ENCODE results near the gene FHL2.

Gene FHL2

DNA sequence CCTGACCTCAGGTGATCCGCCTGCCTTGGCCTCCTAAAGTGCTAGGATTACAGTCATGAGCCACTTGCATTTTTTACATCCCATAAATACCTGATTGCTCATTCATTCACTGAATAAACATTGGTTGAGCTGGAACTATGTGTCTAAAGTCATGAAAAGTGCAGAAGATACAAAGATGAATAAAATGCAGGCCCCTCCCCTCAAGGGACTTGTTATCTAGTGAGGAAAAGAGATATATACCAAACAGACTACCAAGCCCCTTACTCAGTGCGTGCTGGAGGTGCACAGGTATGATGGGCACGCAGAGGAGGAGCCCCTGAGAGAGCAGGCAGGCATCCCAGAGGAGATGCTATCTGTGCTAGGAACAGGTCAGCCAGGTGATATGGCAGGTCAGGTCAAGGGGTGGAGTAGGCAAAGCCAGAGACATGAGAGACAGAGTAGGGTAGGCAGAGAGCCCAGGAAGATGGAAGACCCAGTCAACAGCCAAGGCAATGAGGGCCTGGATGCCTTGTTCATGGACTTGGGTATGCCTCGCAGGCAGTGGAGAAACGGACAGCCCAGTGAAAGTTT is 7.7 kb downstream of the FHL2 start:
- Histone ChIP-seq H3K9me2 (replicated peaks; ENCODE audit: insufficient read depth, low read length) (no peaks in the 10 kb centered on the region), H4K20me1 (ENCODE audit: low read depth, low read length) (no peaks in the 10 kb centered on the region), H3K4me3 (ENCODE audit: insufficient read depth, low read length, poor library complexity, severe bottlenecking) (no peak overlapping the region), H3K9me3 (ENCODE audit: insufficient read depth, low read length) (no peaks in the 10 kb centered on the region), H3F3A (ENCODE audit: insufficient read depth) (no peaks in the 10 kb centered on the region), H3K27ac (ENCODE audit: low read depth, low read length) (no peak overlapping the region), H3K36me3 (ENCODE audit: low read length) (no peaks in the 10 kb centered on the region), H3K79me2 (ENCODE audit: insufficient read depth, low read length) (no peaks in the 10 kb centered on the region), H3K9ac (ENCODE audit: low read length) (no peak overlapping the region), H3K4me2 (ENCODE audit: low read depth, low read length, poor library complexity, severe bottlenecking) (no peak overlapping the region), H2AFZ (ENCODE audit: low read depth, low read length, severe bottlenecking) (no peak overlapping the region), H3K27me3 (ENCODE audit: low read length) (no peaks in the 10 kb centered on the region)
- no peak for TF ChIP-seq EZH2phosphoT487 (conservative IDR thresholded peaks at IDR 0.05; ENCODE audit: low read length)
- TF ChIP-seq, protein P1, sequence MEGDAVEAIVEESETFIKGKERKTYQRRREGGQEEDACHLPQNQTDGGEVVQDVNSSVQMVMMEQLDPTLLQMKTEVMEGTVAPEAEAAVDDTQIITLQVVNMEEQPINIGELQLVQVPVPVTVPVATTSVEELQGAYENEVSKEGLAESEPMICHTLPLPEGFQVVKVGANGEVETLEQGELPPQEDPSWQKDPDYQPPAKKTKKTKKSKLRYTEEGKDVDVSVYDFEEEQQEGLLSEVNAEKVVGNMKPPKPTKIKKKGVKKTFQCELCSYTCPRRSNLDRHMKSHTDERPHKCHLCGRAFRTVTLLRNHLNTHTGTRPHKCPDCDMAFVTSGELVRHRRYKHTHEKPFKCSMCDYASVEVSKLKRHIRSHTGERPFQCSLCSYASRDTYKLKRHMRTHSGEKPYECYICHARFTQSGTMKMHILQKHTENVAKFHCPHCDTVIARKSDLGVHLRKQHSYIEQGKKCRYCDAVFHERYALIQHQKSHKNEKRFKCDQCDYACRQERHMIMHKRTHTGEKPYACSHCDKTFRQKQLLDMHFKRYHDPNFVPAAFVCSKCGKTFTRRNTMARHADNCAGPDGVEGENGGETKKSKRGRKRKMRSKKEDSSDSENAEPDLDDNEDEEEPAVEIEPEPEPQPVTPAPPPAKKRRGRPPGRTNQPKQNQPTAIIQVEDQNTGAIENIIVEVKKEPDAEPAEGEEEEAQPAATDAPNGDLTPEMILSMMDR (IDR thresholded peaks at IDR 0.05; ENCODE audit: insufficient read depth, low read length, poor library complexity, severe bottlenecking) = no peak

DNA sequence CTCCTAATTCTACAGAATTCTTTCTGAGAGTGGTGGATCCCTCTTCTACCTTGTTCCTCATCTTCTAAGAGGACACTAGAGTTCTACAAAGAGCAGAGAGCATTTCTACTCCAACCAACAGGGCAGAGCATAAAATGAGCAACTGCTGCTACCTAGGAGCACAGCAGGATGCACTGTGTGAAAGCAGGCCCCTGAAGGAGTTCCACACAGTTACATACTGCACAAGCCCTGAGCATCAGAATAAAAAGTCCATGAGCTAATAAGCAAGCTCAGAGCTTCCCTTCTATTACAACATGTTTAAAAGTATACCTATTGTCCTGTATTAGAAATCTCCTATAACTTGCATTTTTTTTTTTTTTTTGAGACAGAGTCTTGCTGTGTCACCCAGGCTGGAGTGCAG is 8.4 kb downstream of the FHL2 start:
- no peak overlapping the region for H3K27ac ChIP-seq (ENCODE audit: low read depth, low read length)
- no peaks in the 10 kb centered on the region for H3K9me3 ChIP-seq (ENCODE audit: insufficient read depth, low read length)
- no peak overlapping the region for H3K9ac ChIP-seq (ENCODE audit: low read length)
- H3K36me3 ChIP-seq (ENCODE audit: low read length) = no peaks in the 10 kb centered on the region
- no peak overlapping the region for H2AFZ ChIP-seq (ENCODE audit: low read depth, low read length, severe bottlenecking)
- H3K27me3 ChIP-seq (ENCODE audit: low read length) = no peaks in the 10 kb centered on the region
- H3K79me2 ChIP-seq (ENCODE audit: insufficient read depth, low read length) = no peaks in the 10 kb centered on the region
- H3F3A ChIP-seq (ENCODE audit: insufficient read depth) = no peaks in the 10 kb centered on the region
- TF ChIP-seq EZH2phosphoT487 (conservative IDR thresholded peaks at IDR 0.05; ENCODE audit: low read length) = no peak
- TF ChIP-seq, protein P1 (IDR thresholded peaks at IDR 0.05; ENCODE audit: insufficient read depth, low read length, poor library complexity, severe bottlenecking) = no peak
- H3K4me3 ChIP-seq (ENCODE audit: insufficient read depth, low read length, poor library complexity, severe bottlenecking) = no peak overlapping the region
- no peaks in the 10 kb centered on the region for H4K20me1 ChIP-seq (ENCODE audit: low read depth, low read length)
- H3K9me2 ChIP-seq (replicated peaks; ENCODE audit: insufficient read depth, low read length) = no peaks in the 10 kb centered on the region
- H3K4me2 ChIP-seq (ENCODE audit: low read depth, low read length, poor library complexity, severe bottlenecking) = no peak overlapping the region

DNA sequence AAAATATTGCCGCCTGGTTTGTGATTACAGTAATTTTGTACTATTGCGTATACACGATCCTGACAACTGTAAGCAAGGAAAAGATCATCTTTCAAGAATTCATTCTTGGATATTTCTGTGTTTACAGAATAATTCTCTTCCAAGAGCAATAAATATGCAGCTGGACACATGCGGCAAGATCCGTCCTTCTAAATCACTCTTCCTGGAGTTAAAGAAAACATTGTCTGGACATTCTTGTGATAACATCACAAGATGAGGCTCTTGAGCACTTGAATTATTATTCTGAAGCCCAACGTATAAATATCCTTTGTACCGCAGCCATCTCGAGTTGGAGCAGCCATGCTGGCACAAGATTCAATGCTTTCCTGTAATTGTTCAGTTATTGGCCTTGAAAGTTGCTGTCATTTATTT is 9.9 kb downstream of the FHL2 start:
- no peaks in the 10 kb centered on the region for H3K79me2 ChIP-seq (ENCODE audit: insufficient read depth, low read length)
- no peaks in the 10 kb centered on the region for H3K9me3 ChIP-seq (ENCODE audit: insufficient read depth, low read length)
- no peak overlapping the region for H3K4me2 ChIP-seq (ENCODE audit: low read depth, low read length, poor library complexity, severe bottlenecking)
- H3K9me2 ChIP-seq (replicated peaks; ENCODE audit: insufficient read depth, low read length) = no peaks in the 10 kb centered on the region
- H3F3A ChIP-seq (ENCODE audit: insufficient read depth) = no peaks in the 10 kb centered on the region
- no peak overlapping the region for H3K27ac ChIP-seq (ENCODE audit: low read depth, low read length)
- H4K20me1 ChIP-seq (ENCODE audit: low read depth, low read length) = no peaks in the 10 kb centered on the region
- no peak overlapping the region for H3K9ac ChIP-seq (ENCODE audit: low read length)
- no peaks in the 10 kb centered on the region for H3K27me3 ChIP-seq (ENCODE audit: low read length)
- H2AFZ ChIP-seq (ENCODE audit: low read depth, low read length, severe bottlenecking) = no peak overlapping the region
- H3K36me3 ChIP-seq (ENCODE audit: low read length) = no peaks in the 10 kb centered on the region
- TF ChIP-seq EZH2phosphoT487 (conservative IDR thresholded peaks at IDR 0.05; ENCODE audit: low read length) = no peak
- TF ChIP-seq, protein P1 (IDR thresholded peaks at IDR 0.05; ENCODE audit: insufficient read depth, low read length, poor library complexity, severe bottlenecking) = no peak
- no peak overlapping the region for H3K4me3 ChIP-seq (ENCODE audit: insufficient read depth, low read length, poor library complexity, severe bottlenecking)

Data from SU-DHL-6 (cell line).